SIG-M5 treated with dmso at 0.1 percent for 504 hours (cell line): ENCODE data around the gene LAPTM4A.
A peak's percentile ranks its signal among the peaks of the same experiment; 100 is the strongest.

ENCODE experiments used
- DNase-seq: peaks from one replicate; lab custom pipeline; 2025; ENCODE audit not compliant: unreplicated experiment; lab: John Stamatoyannopoulos, UW

The LAPTM4A gene

DNA sequence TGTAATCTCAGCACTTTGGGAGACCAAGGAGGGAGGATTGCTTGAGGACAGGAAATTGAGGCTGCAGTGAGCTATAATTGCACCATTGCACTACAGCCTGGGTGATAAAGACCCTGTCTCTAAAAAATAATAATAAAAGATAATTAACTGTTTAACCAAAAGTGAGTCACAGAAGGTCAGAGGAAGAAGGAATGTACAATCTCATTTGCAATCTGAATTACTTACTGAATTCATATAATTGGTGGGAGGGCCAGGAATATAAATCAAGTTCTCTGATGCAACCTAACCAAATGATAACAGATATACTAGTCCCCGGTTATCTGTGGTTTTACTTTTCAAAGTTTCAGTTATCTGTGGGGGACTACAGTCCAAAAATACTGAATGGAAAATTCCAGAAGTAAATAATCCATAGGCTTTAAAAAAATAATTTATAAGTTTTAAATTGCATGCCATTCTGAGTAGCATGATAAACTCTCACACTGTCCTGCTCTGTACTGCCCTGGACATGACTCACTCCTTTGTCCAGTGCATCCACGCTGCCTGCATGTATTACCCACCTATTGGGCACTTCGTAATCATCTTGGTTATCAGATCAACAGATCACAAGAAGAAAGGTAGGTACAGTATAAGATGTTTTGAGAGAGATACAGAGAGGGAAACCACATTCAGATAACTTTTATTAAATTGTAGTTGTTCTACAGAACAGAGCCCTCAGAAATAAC, 26.2 kb downstream of the LAPTM4A start:
- DNase-seq = no peak

GRCh38 chr2:20023688-20024087, 27.7 kb downstream of the LAPTM4A start:
- no peak for DNase-seq

- no peak for DNase-seq
Measured at GRCh38 chr2:20021405-20022009, 29.9 kb downstream of the LAPTM4A start.

- no peak for DNase-seq
Measured at GRCh38 chr2:20019747-20020146, 31.7 kb downstream of the LAPTM4A start.

DNA sequence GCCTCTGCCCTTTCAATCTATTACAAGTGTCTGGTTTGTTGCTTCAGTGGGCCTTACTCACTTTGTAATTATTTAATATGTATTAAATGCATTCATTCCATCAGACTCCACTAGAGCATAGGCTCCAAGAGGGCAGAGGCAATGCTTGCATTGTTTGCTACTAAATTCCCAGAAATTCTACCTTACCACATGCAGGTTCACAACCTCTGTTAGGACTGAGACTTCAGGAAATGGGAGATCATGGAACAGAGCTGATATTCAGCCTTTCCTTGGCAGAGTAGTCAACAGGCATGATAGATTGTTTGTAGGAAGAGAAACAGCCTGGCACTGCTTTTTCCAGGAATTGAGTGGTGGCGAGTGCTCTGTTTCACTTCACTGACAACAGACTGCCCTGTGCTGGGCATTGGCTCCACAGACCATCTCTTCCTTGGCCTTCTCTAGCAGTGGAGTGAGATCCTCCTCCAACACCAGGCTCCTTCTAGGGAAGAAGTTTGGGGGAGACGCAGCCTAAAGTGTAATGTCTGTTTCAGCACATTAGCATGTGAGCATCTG, 32.8 kb downstream of the LAPTM4A start:
- DNase-seq = no peak

GRCh38 chr2:20016346-20016745, 35.1 kb downstream of the LAPTM4A start:
- DNase-seq = no peak

DNA sequence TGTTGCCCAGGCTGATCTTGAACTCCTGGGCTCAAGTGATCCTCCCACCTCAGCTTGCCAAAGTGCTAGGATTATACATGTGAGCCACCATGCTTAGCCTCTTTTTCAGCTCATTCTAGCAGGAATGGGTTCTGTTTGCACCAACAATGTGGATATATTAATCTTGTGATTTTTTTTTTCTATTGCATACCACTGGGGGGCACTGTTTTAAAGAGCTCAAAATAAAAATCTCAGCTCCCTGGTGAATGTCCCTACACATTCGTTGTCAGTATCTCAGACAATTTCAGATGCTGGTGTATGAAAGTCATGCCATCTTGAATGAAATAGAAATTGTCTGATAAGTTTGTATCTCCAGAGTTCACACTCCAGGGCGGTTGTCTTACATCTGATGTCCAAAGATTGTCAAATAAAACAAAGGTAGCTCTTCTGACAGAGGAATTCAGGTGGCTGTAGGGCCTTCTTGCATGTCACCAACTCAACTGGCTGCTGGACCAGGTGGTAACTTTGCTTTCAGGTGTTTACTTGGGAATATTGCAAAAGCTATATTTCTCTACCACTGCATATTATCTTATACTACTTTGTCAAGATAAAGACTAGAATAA, 35.8 kb downstream of the LAPTM4A start:
- peak; percentile 49 for DNase-seq

GRCh38 chr2:20013126-20013849, 38.1 kb downstream of the LAPTM4A start:
- DNase-seq = no peak

- DNase-seq = no peak
Measured at GRCh38 chr2:20012282-20013125, 38.9 kb downstream of the LAPTM4A start, which contains the start of gene MATN3. Gene MATN3, minus strand, starts transcription at chr2:20012668. Its CDS starts 37 bp downstream, at chr2:20012631.

GRCh38 chr2:20012032-20012281, 39.5 kb downstream of the LAPTM4A start:
- no peak for DNase-seq

DNA sequence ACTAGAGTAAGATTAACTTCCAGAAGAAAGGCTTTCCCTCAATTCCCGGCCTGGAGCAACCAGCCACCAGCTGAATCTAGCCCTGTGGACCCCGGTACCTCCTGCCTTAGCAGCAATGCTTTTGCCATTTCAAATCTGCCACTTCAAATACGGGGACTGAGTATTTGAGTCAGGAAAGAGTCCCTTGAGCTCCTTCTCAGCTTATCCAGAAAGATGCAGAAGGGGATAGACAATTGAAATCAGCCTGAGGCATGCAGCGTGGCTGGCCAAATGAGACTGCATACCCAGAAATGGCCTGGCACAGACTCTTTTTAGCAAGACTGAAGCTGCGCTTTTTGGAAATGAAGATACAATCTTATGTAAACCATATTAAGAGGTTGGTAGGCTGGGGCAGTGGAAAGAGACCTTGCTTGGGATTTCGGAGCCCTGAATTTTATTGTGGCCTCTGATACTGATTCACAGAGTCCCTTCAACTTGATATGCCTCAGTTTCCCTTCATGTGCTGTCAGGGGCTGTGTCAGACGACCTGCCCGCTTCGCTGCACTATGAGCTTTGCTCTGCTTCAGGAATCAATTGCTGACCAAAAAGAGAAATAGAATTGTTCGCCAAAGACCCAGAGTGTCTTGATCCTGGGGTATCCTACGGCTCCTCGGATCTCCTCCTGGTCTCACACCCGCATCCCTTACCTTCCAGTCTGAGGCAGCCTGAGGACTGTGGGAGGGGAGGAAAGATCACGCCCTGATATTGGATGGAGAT, 40.0 kb downstream of the LAPTM4A start:
- no peak for DNase-seq

GRCh38 chr2:20008703-20009102, 42.7 kb downstream of the LAPTM4A start:
- DNase-seq = peak; percentile 23

- no peak for DNase-seq
Measured at GRCh38 chr2:20005891-20006470, 45.4 kb downstream of the LAPTM4A start.

DNA sequence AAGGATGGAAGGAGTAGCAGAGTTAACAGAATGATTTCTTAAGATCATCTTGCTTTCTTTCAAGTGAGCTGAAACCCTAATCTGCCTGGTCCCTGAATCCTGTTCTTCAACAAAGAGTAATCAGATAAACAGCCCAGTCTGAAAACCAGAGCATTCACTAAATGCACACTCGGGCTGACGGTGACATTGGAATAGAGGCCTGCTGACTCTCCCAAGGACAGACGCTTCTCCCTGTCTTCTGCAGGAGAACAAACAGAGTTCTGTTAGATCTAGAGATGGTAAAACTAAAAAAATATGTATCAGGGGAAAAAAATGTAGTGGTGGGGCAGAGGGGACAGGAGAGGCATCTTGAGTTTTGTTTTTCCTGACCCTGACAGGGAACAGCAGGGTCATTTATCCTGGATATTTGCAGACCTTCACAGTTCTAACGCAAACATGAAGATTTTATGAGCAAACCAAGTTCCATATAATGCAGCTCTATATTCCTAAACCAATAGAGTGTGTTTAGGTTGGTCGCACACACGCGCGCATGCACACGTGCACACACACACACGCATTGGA, 46.3 kb downstream of the LAPTM4A start:
- no peak for DNase-seq

GRCh38 chr2:20001361-20001863, 50.0 kb downstream of the LAPTM4A start:
- no peak for DNase-seq

DNA sequence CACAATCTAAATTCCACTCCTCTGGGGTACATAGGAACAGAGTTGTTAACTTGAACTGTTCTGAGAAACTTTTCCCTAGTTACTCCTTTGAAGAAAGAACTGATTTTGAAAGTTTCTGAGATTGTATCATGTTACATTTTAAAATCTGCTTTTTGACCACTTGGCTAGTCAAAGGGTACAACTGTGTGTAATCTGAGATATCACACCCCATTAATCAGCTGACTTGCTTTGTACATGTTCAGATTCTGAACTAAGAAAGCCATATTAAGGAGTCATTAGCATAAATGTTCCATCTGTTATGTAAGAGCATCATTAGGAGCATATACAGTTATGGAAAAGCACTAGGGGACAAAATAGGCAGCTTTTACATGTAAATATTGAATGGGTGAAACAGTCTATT, 57.7 kb downstream of the LAPTM4A start:
- DNase-seq = no peak

DNA sequence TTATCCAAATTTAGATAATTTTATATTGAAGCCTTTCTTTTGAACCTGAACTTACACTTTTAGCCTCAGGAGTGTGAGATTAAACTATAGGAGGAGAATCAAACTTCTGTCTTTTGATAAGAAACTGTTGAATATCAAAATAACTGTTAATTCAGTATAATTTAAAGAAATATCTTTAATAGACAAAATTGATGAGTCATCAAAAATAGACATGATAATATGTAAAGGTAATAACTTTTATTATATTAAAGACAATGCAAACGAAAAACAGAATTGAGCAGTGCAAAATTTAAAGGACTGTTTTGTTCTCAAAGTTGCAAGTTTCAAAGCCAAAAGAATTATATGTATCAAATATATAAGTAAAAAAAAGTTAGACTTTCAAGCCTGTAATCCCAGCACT, 59.5 kb downstream of the LAPTM4A start:
- no peak for DNase-seq

DNA sequence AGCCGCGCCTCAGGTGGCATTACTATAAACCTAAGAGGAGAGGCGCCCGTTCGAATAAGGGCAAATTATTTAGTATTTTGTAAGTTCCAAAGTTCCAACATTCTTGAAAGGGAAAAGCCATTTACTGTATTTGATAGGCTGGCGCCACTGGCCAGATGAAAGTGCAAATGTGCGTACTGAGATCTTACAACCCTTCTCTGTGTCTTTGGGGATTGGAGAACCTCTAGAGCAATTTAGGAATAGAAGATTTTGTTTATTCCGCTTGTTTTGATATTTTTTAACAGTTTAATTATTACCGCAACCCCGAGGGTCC, 61.1 kb downstream of the LAPTM4A start:
- no peak for DNase-seq

DNA sequence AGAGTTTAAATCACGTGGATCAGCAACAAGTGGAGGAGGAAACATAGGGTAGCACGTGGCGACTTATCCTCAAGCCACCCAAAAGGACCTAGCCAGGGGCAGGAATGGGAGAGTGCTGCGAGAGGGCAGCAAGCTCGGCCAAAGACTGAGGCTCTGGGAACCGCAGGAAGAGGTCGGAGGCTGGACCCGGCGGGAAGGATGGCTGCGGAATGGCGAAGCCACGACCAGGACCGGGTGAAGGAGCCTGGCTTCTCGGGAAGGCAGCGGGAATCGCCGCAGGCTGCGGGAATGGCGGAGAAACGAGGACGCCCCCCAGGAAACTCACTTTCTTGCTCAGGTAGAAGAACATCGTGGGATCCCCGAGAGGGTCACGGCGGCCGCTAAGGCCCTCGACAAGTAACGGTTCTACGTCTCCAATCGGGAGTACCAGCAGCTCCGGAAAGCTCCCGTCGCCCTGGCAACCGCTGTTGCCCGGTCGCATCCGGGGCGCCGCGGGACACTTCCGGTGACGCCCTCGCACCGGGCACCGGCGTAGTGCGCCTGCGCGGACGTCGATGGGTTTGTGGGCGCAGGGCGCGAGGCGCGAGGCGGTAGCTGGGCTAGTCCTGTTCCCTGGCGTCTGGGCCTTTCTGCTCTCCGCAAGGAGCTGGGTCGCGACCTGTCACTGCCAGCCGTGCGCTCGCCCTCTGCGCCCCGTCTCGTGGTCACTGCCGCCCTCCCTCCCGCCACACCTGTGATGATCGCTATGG, 61.6 kb downstream of the LAPTM4A start, which contains the start of gene WDR35:
Gene WDR35 (minus strand): TSS at position 439 of the 749 bp plus-strand sequence. CDS start 90 bp downstream, at position 349.
- DNase-seq = peak; percentile 87
